Keratinocyte (primary cell): ENCODE measurements around the gene MICAL2. TPM values are rescaled to one million over a fixed set of nuclear protein-coding genes. Genes with fewer than 3 reads are reported as not detected.

Source experiments
- DNase-seq: peaks from one replicate; pipeline ENCODE4 v3.0.0-alpha.2; 2011; ENCODE audit warnings: low read depth, missing footprints, low spot score
- FAIRE-seq: peaks from 2 replicates; lab custom pipeline; 2011; peaks lifted over from hg19 to GRCh38; lab: Jason Lieb, UNC
- H2AFZ ChIP-seq: 2 replicates; pipeline ENCODE4 v1.6.0; 2012; ENCODE audit warnings: low read length, control low read depth, inconsistent platforms; ENCODE audit not compliant: control insufficient read depth
- H3K27ac ChIP-seq: 2 replicates; pipeline ENCODE4 v1.5.1; 2011; ENCODE audit warnings: low read length; ENCODE audit not compliant: control insufficient read depth, insufficient read depth
- H3K27me3 ChIP-seq: 3 replicates; pipeline ENCODE4 v1.6.0; 2011; ENCODE audit warnings: low read length; ENCODE audit not compliant: control insufficient read depth, insufficient read depth; ENCODE audit errors: extremely low read depth
- H3K36me3 ChIP-seq, 2 experiments: 2 replicates in 1 of 2; 3 replicates in 1 of 2; pipeline ENCODE4 v1.5.1; 2011; ENCODE audit warnings: low read length in 2 of 2, mild to moderate bottlenecking in 1 of 2; ENCODE audit not compliant: control insufficient read depth in 2 of 2, insufficient read depth in 2 of 2; ENCODE audit errors: extremely low read depth in 1 of 2
- H3K4me1 ChIP-seq: 3 replicates; pipeline ENCODE4 v1.5.1; 2011; ENCODE audit warnings: low read length; ENCODE audit not compliant: control insufficient read depth, insufficient read depth; ENCODE audit errors: extremely low read depth
- H3K4me2 ChIP-seq: 3 replicates; pipeline ENCODE4 v1.6.0; 2011; ENCODE audit warnings: low read depth, low read length; ENCODE audit not compliant: control insufficient read depth, insufficient read depth; ENCODE audit errors: extremely low read depth
- H3K4me3 ChIP-seq, 3 experiments: fragments of 200-600 bp in 1 of 3; sonication (generic) in 1 of 3; 2 replicates in 2 of 3; 3 replicates in 1 of 3; pipeline ENCODE4 v1.5.1; 2011 to 2016; ENCODE audit warnings: low read length in 3 of 3, mild to moderate bottlenecking in 3 of 3, control low read depth in 2 of 3, inconsistent platforms in 1 of 3, low read depth in 1 of 3, mixed read lengths in 1 of 3, mixed run types in 1 of 3, moderate library complexity in 1 of 3; ENCODE audit not compliant: control insufficient read depth in 2 of 3, insufficient read depth in 2 of 3; ENCODE audit errors: extremely low read depth in 1 of 3
- H3K79me2 ChIP-seq: 2 replicates; pipeline ENCODE4 v1.6.0; 2012; ENCODE audit warnings: low read length; ENCODE audit not compliant: control insufficient read depth, insufficient read depth
- H3K9ac ChIP-seq: 3 replicates; pipeline ENCODE4 v1.6.0; 2011; ENCODE audit warnings: low read length; ENCODE audit not compliant: control insufficient read depth, insufficient read depth; ENCODE audit errors: extremely low read depth
- H3K9me1 ChIP-seq: 3 replicates; pipeline ENCODE4 v1.6.0; 2011; ENCODE audit warnings: low read length; ENCODE audit not compliant: control insufficient read depth, insufficient read depth; ENCODE audit errors: extremely low read depth
- H3K9me3 ChIP-seq: 2 replicates; pipeline ENCODE4 v1.5.1; 2012; ENCODE audit warnings: low read depth, low read length; ENCODE audit not compliant: control insufficient read depth
- H4K20me1 ChIP-seq: 3 replicates; pipeline ENCODE4 v1.6.0; 2011; ENCODE audit warnings: low read length; ENCODE audit not compliant: control insufficient read depth, insufficient read depth; ENCODE audit errors: extremely low read depth
- EZH2 ChIP-seq: IDR thresholded peaks from one replicate; pipeline ENCODE4 v1.6.1; 2012; ENCODE audit warnings: inconsistent platforms, mild to moderate bottlenecking, low read length, moderate library complexity
- dilution Hi-C: fragments of 300-500 bp; cut with MboI; formaldehyde crosslinking; loops from one replicate; pipeline ENCODE4 v1.7.0; 2020; ENCODE audit warnings: low sequenced_read_pairs; ENCODE audit not compliant: extremely low pct_ligation_motif_present
- polyA plus RNA-seq, 5 experiments: library from polyadenylated mRNA; depleted of rRNA in 3 of 5; stranded (reverse) in 3 of 5; stranded (forward) in 1 of 5; unstranded in 1 of 5; fragments of >200 nt; gene quantifications; 1 replicate in 1 of 5; 2 replicates in 3 of 5; 3 replicates in 1 of 5; pipeline versions ENCODE4 v1.2.1 to v1.2.3, GENCODE V29; 2011 to 2012; ENCODE audit warnings: missing spikeins in 2 of 5, low read depth in 1 of 5, low replicate concordance in 1 of 5
- TF ChIP-seq, protein P1 (sequence below), 3 experiments: IDR thresholded peaks in 1 of 3; conservative IDR thresholded peaks in 1 of 3; optimal IDR thresholded peaks in 1 of 3; 2 replicates in 2 of 3; 3 replicates in 1 of 3; pipeline versions ENCODE3 to v1.5.1; 2011; ENCODE audit warnings: low read length in 3 of 3, mild to moderate bottlenecking in 3 of 3, moderate library complexity in 2 of 3, control low read depth in 1 of 3, inconsistent platforms in 1 of 3; ENCODE audit not compliant: insufficient read depth in 2 of 3; ENCODE audit errors: extremely low read depth in 1 of 3

MICAL2 gene
- polyA plus RNA-seq, 1 donor (not counting 4 experiments of a cell fraction or from before 2014, with no cell fraction given): 83.9 TPM

GRCh38 chr11:12258451-12258850, 148.1 kb downstream of the MICAL2 start:
- H3K27me3 ChIP-seq: no peaks in the 10 kb centered on the region
- TF ChIP-seq, protein P1, sequence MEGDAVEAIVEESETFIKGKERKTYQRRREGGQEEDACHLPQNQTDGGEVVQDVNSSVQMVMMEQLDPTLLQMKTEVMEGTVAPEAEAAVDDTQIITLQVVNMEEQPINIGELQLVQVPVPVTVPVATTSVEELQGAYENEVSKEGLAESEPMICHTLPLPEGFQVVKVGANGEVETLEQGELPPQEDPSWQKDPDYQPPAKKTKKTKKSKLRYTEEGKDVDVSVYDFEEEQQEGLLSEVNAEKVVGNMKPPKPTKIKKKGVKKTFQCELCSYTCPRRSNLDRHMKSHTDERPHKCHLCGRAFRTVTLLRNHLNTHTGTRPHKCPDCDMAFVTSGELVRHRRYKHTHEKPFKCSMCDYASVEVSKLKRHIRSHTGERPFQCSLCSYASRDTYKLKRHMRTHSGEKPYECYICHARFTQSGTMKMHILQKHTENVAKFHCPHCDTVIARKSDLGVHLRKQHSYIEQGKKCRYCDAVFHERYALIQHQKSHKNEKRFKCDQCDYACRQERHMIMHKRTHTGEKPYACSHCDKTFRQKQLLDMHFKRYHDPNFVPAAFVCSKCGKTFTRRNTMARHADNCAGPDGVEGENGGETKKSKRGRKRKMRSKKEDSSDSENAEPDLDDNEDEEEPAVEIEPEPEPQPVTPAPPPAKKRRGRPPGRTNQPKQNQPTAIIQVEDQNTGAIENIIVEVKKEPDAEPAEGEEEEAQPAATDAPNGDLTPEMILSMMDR (optimal IDR thresholded peaks at IDR 0.05 in 1 of 3, IDR thresholded peaks at IDR 0.05 in 1 of 3, conservative IDR thresholded peaks at IDR 0.05 in 1 of 3; ENCODE audit: extremely low read depth in 1 of 3, insufficient read depth in 2 of 3, low read length in 3 of 3): no peak
- TF ChIP-seq EZH2: no peak
- H3K4me2 ChIP-seq: no peak overlapping the region
- no peak overlapping the region for H2AFZ ChIP-seq
- no peaks in the 10 kb centered on the region for H4K20me1 ChIP-seq
- no peak overlapping the region for H3K27ac ChIP-seq
- no peaks in the 10 kb centered on the region for H3K9me1 ChIP-seq
- FAIRE-seq: peak; percentile 26
- H3K4me3 ChIP-seq: no peak overlapping the region
- H3K9ac ChIP-seq: no peak overlapping the region
- dilution Hi-C loops: no loop called here
- DNase-seq: no peak
- no peaks in the 10 kb centered on the region for H3K9me3 ChIP-seq
- H3K36me3 ChIP-seq: peaks cover 60 to 85% of the 10 kb centered on the region in 2 experiments
- H3K79me2 ChIP-seq: no peaks in the 10 kb centered on the region
- H3K4me1 ChIP-seq: peaks cover 3% of the 10 kb centered on the region

DNA sequence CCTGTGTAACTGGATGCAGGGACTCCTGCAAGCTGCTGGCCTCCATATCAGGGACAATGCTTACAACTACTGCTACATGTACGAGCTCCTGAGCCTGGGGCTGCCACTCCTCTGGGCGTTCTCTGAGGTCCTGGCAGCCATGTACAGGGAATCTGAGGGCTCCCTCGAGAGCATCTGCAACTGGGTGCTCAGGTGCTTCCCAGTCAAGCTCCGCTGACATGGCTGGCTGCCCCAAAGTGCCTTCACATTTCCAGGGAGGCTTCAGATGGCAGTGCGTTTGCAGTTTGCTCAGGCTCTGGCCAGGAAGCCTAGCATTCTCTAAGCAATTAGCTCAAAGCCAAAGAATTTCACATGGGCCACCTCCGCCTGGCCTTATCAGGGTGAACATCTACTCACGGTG, 149.6 kb downstream of the MICAL2 start:
- Histone ChIP-seq H2AFZ (no peak overlapping the region), H3K9me3 (no peaks in the 10 kb centered on the region), H3K4me2 (no peak overlapping the region), H3K27ac (no peak overlapping the region), H3K4me1 (peaks cover 3% of the 10 kb centered on the region), H3K36me3 (peaks cover 62 to 91% of the 10 kb centered on the region in 2 experiments), H3K4me3 (no peak overlapping the region), H3K9ac (no peak overlapping the region), H3K9me1 (no peaks in the 10 kb centered on the region), H4K20me1 (no peaks in the 10 kb centered on the region), H3K27me3 (no peaks in the 10 kb centered on the region), H3K79me2 (no peaks in the 10 kb centered on the region)
- FAIRE-seq (no peak), DNase-seq (no peak)
- dilution Hi-C loops: no loop called here
- TF ChIP-seq, protein P1 (optimal IDR thresholded peaks at IDR 0.05 in 1 of 3, IDR thresholded peaks at IDR 0.05 in 1 of 3, conservative IDR thresholded peaks at IDR 0.05 in 1 of 3; ENCODE audit: extremely low read depth in 1 of 3, insufficient read depth in 2 of 3, low read length in 3 of 3): no peak
- no peak for TF ChIP-seq EZH2
